Superior temporal gyrus (tissue), 1 donor: ENCODE data around the gene CDKL1.

ENCODE experiments used
- DNase-seq: peaks from one replicate; pipeline ENCODE4 v3.0.0-alpha.2; 2016; ENCODE audit errors: extremely low spot score

Gene CDKL1

DNA sequence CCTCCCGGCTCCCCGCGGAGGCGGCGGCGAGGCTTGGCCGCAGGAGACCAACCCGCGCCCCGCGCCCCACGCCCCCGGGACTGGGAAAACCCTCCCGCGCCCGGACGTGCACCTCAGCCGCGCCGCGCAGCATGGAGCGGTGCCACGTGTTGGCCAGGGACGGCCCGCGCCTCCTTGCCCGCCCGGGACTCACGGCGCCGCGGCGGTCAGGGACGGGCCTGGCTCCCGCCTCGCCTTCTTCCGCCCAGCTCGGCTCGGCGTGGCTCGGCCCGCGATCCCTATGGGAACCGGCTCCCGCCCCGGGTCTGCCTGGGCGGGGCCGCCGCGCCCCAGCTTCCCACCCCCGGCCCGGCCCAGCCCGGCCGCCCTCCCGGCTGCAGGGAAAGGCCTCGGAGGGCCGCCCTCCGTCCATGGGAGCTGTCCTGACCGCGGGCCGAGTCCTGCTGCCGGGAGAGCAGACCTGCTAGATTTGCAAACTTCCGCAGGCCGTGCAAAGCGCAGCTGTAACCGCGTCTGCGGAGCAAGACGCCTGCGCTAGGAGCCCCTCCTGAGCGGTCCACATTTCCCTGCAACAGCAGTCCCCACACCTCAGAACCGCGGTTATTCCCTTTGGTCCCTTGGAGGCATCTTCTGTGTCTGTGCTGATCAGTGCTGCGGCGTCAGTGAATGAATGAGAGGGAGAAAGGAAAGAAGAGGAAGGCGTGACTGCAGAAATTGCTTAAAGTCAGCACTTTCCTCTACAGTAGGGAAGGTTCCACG is at the start of gene CDKL1:
Gene CDKL1, minus strand, starts transcription at position 251 of the 759 bp plus-strand sequence. CDS start 1,013 bp downstream, outside the sequence.
- peak; percentile 59 for DNase-seq

DNA sequence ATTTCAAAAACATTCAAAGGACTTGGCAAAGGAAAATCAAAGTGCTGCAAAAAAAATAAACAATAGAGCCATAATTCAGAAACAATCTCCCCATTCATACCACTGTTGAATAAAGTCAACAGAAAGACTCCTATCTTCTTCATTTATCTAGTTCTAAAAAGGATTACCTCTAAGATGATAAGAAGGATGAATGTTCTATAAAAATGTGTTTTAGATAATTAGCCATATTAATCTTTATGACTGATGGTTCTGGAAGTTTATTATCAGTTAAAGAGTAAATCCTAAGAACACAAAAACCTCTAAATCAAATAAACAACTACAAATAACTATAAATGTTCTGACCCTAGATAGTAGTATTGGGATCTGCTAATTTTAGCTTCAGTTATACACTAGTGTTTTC is 37.8 kb upstream of the CDKL1 start:
- no peak for DNase-seq

DNA sequence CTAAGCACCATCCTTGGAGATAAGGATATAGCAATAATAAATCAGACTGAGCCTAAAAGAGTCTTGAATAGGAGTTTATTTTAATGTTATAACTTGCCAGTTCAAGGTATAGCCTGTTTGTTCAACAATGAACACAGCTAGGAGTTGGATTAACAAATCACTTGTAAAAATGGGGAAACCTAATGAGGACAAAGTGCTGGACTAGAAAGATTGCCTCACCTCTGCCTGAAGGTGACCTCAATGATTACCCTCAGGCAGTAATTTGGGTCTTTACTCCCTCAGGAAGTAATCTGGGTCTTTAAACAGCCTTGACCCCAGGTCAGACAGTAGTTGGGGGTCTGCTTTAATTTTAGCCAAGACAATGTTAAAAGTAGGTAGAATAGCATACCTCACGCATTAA is 35.5 kb upstream of the CDKL1 start:
- no peak for DNase-seq

DNA sequence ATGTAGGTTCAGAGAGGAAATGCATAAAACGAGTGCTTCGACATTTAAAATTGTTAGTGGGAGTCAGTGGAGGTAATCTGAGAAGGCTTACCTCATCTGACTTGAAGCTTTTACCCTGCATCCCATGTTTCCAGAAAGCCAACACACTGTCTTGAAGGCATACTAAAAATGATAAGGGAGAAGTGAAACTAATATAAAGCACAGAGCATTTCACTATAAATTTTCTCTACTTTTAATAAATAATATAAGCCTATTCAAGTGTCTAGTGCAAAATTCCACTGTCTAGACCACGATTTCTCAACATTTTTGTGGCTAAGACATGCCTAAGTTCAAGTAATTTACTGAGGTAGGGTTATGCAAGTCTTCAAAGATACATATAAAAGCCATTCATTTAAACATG is 29.1 kb upstream of the CDKL1 start:
- no peak for DNase-seq

DNA sequence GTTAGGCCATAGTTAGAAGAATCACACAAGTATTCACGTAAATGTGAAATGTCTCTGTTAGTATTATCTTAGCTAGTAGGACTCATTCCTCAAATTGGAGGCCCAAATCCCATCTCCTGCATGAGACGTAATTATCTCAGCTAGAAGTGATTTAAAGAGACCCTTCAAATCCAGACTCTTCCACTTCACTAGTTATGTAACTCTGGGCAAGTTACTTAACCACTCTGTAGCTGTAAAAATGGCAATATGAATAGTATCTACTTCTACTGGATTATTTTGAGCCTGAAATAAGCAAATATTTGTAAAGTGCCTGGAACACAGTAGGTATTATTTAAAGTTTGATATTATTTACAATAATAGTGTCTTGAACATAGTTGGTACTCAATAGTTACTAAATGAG is 28.4 kb upstream of the CDKL1 start:
- no peak for DNase-seq

DNA sequence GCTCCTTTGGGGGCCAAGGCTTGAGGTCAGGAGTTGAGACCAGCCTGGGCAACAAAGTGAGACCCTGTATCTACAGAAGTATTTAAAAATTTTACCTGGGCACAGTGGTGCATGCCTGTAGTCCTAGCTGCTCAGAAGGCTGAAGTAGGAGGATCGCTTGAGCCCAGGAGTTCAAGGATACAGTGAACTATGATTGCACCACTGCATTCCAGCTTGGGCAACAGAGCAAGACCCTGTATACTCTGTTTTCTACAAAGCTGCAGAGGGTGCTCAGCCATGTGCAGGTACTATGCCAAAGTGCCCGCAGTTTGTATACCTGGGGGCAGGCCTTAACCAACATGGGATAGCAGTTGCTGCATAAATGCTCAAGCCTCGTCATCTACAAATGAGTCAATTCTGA is 26.8 kb upstream of the CDKL1 start:
- DNase-seq = no peak

DNA sequence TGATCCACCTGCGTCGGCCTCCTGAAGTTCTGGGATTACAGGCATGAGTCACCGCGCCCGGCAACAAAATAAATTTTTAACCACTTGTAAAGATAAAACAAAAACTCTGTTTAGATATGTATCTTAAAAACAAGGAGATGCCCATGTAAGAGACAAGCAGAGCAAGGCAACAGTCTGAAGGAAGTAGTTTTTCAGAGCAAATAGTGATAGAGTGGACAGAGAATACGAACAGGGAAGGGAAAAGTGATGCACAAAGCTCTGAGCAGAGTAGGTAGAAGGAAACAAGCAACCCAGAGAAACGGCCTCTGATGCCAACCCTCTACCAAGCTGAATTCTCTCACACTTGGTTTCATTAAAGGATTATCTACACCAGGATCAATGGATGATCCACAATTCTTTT is 24.8 kb upstream of the CDKL1 start:
- no peak for DNase-seq

DNA sequence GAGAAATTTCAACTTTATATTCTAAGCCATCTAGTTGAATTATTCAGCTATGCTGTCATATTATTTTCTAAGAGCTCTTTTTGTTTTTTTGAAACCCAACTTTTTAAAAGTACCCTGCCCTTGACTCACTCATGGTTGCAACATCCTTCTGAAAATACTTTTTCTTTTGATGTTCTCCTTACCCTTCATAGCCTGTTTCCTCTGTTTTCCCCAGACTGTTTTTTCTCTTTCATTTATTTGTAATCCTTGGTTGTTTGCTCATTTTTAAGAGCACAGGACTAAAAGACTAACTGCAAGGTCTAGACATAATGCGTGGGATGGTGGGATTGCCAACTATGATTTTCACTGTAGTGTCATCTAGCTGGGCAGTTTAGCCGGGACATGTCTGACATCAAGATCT is 21.2 kb upstream of the CDKL1 start:
- DNase-seq = no peak

DNA sequence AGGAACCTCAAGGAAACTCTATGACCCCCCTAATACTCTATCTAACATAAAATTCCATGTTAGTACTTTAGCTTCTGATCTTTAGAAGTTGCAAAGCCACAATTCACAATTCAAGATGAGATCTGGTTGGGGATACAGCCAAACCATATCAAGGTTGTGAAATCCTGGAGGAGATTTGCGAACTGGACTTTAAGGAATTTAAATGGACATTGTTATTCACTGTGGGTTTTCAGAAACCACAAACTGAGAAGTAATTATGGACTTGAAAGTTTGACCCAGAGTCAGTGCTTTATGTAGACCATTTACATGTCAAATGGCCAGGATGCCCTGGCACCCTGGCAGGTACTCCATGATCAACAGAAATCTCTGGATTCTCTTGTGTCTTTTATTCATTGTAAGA is 14.2 kb upstream of the CDKL1 start:
- DNase-seq = no peak

DNA sequence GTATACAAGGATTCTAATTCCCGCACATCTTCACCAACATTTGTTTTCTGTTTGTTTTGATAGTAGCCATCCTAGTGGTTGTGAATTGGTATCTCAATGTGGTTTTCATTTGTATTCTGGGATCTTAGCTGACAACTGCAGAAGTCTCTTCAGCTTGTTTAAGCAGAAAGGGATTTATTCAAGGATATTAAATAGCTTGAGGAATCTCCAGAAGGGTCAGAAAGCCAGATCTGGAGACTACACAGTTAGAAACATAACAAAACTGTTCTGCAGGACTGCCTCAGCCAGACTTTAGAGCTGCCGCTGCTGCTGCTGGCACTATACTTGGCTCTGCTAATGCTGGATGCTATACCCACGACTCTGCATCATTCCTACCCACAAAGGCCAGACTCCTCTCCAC is 13.4 kb upstream of the CDKL1 start:
- no peak for DNase-seq

DNA sequence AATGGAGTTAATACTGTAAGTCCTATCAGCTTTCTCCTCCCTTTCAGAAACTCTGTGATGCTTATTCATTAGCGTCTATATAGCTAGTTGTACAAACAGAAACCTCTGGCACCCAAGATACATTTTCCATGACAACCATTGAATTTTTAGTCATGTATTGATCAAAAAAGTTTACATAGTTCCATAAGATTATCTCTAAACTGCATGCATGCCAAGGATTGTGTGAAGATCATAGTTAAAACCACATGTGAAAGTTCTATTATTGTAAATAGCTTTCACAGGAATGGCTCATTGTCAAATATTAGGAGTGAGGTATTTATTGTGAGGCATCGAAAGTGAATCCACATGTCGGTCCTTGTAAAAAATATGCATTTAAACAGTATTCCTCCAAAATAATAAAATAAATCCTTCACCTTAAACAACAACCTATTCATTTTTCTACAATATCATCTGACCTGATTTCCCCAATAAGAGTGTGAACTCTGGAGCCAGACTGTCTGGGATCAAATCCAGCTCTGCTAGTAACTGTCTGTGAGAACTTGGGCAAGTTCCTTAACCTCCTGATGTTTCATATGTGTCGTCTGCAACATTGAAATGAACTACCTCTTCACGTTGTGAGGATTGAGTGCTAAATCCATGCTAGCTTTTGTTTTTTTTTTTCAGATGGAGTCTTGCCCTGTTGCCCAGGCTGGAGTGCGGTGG is 10.6 kb upstream of the CDKL1 start:
- DNase-seq = no peak

DNA sequence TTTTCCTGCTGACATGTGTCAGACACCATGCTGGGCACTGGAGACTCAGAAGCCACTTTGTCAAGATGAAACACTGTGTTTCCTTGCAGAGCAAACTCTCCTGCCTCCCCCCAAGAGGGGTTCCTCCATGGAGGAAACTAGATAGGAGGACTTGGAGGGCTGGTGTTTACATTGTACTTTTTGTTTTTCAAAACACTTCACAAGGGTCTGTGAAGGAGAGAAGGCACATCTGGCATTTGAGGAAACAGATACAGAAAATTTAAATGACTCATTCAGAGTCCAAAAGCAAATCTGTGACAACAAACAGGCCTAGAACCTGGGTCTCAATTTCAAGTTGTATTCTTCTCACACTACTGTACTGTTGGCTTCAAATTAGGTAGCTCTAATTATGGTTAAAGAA is 6.7 kb upstream of the CDKL1 start:
- DNase-seq = no peak

DNA sequence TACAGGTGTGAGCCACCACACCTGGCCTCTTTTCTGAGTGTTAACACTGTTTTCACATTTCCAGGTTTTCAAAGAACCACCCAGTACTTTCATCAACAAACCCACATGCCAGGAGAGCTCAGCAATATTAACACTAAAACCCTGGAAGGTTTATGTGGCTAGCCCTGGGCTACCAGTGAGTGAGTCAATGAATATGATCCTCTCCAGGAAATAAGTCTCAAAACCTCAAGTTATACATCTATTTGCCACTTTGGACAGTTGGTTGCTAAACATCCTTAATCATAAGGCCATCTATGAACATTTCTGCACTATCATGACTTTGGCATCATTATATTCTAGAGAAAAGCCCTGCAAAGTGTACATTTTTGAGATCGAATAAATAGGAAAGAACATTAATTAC is 6.3 kb upstream of the CDKL1 start:
- no peak for DNase-seq

DNA sequence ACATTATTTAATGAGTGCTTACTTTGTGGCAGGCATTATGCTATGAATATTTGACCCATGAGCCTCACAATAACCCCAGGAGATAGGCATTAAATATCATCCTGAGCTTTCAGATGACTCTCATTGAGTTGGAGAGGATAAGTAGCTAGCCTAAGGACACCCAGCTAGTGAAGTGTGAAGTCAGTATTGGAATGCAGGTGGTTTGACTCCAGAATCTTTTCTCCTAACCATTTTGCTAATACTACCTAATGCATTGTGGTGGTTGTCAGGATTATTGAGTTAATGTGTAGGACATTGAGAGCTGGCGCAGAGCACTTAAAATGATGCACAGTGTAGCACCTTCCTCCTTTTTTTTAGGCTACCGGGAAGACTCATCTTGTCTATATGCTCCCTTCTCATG is 3.8 kb upstream of the CDKL1 start:
- no peak for DNase-seq

DNA sequence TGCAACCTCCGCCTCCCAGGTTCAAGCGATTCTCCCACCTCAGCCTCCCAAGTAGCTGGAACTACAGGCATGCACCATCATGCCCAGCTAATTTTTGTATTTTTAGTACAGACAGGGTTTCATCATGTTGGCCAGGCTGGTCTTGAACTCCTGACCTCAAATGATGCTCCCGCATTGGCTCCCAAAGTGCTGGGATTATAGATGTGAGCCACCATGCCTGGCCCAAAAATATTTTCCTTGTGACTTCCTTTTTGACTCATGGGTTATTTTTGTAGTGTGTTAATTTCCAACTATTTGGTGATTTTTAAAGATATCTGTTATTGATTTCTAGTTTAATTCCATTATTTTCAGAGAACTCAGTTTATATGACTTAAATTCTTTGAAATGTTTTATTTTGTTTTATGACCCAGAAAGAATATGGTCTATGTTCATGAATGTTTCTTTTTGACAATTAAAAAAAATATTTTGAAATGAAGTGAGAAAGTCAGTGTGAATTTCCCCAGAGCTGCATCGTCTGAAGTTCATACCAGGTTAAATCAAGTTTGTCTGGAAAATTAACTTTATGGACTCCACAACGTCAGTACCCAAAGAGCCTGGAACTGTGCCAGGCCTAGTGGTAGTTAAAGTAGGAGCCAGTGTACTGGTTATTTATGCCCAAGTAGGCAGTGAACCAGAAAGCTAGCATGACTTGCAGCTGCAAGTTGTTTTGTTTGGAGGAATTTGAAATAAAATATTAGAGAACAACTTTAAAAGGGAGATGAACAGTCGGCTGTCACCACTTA is 2.8 kb upstream of the CDKL1 start:
- DNase-seq = no peak

DNA sequence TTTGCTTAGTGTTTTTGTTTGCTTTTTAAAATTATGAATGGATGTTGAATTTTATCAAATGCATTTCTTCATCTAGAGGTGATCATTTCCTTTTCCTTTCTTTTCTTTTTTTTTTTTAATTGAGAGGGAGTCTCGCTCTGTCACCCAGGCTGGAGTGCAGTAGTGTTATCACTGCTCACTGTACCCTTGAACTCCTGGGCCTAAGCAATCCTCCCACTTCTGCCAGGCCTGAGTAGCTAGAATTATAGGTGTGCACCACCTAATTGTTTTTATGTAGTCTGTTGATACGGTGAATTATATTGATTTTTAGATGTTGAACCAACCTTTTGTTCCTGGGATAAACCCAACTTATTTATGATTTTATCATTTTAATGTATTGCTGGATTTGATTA is 1.5 kb upstream of the CDKL1 start:
- DNase-seq = no peak

DNA sequence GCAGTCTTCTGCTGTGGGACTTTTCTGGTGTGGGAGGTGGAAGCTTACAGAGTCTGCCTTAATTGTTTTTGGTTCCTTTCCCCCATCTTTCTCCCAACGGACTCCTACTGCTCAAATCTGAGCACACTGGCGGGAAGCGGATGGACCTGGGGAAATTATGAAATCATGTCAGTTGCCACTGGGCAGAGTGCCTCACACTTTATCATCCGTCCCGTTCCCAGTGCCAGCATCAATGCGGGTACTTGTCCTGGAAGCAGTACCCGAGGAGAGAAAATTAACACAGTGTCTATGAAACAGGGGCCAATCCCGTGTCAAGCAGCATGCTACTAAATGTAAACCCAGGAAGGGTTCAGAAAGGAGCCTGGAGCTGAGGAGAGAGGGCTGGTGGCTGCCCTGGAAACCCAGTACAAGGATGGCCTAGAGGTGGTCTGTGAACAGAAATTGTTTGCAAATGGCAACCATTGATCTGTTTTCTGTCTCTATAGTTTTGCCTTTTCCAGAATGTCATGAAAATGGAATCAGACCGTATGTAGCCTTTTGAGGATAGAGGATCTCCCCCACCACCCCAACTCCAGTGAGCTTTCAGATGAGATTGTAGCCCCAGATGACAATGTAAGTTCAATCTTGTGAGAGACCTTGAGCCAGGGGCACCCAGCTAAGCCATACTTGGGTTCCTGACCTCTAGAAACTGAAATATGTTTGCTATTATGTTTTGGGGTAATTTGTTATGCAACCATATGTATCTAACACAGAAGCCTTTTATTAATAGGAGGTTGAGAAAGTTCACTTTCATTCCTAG is 908 bp upstream of the CDKL1 start:
- DNase-seq = no peak

DNA sequence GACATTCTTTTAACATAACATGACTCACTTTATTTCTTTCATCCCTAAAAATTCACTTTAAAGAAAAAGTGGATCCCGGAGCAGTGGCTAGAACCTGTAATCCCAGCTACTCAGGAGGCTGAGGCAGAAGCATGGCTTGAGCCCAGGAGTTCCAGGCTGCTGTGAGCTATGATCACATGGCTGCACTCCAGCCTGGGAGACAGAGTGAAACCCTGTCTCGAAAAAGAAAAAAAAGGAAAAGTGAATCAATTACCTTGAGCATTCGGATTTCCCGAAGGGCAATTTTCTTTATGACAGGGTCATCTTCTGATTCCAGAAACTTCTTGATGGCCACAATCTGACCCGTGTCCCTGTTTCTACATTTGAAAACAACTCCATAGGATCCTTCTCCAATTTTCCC is 1.2 kb downstream of the CDKL1 start:
- DNase-seq = no peak

DNA sequence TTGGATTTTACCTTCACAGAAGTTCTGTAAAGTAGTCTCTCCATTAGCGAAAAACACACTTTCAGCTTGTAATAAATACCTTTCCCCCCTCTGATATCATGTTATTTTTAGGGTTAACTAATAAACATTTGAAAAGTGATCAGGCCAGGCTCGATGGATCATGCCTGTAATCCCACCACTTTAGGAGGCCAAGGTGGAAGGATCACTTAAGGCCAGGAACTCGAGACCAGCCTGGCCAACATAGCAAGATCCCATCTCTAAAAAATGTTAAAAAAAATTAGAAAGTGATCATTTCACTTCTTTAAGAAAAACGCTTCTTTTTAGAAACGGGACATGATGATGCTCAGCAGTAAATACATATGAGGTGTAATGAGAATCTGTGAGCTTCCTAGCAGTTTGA is 2.0 kb downstream of the CDKL1 start:
- DNase-seq = no peak

DNA sequence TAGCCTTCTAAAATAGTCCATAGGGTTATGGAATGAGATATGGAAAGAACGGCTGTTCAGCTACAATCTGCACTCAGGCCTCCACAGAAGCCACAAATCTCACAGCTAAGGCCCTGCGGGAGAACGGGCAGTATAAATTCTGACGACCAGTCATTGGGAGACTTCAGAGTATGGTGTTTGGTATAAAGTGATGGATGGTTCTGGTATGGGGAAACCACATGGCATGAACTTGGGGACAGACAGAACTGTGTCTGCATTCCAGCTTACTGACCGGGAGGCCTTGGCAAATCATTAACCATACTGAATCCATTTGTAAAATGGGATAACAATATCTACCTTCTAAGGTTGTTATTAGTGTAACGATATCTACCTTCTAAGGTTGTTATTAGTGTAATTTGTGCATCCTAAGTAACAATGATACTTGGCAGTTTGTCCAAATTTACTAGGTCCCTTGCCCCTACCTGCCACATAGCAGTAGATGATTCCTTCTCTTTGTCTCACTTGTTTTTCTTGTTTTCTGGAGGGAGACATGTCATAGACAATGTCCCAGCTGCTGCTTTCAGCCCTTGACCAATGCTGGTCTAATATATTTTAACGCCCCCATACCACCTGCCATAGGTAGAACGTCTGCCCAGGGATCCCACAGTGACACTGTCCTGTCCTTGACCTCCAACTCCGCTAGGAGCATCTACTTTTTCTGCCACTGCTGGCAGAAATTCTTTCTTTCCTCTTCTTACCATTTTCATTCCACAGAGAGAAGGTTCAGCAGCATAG is 6.8 kb downstream of the CDKL1 start:
- no peak for DNase-seq

DNA sequence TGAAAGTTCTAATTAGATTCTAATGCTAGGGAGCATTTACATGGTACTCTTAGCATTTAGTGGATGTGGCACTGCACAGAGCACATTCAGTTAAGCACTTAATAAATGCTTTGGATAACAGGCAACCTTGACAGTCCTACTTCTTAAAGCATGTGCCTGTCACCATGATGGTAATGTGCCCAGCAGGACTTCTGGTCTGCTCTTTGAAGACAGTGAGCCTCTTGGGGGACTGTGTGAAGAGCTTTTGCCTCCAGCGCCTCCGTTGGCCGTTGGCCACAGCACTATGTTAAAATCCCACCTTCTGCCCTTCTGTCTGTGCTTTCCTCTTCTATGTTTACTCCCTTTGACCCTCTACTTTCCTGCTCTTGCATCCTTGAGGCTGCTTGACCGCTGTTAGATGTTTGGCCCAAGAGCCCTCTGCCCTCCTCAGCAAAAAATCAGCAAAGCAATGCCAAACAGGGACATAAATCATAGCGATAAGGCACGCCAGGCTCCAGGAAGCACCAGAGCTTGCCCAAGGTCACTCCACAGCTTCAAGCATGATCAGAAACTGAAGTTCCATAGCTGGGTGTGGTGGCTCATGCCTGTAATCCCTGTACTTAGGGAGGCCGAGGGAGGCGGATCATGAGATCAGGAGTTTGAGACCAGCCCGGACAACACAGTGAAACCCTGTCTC is 8.3 kb downstream of the CDKL1 start:
- no peak for DNase-seq
